ENCODE measurements around the gene ATP2B2.

GRCh38 chr3:10520072-10520471 is 14.7 kb upstream of the ATP2B2 start:
- TF ChIP-seq, protein P1, sequence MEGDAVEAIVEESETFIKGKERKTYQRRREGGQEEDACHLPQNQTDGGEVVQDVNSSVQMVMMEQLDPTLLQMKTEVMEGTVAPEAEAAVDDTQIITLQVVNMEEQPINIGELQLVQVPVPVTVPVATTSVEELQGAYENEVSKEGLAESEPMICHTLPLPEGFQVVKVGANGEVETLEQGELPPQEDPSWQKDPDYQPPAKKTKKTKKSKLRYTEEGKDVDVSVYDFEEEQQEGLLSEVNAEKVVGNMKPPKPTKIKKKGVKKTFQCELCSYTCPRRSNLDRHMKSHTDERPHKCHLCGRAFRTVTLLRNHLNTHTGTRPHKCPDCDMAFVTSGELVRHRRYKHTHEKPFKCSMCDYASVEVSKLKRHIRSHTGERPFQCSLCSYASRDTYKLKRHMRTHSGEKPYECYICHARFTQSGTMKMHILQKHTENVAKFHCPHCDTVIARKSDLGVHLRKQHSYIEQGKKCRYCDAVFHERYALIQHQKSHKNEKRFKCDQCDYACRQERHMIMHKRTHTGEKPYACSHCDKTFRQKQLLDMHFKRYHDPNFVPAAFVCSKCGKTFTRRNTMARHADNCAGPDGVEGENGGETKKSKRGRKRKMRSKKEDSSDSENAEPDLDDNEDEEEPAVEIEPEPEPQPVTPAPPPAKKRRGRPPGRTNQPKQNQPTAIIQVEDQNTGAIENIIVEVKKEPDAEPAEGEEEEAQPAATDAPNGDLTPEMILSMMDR (IDR thresholded peaks at IDR 0.05): no peak
- TF ChIP-seq POLR2A (IDR thresholded peaks at IDR 0.05): no peak

Measured in right lobe of liver (tissue), 4 donors.